ENCODE results near the gene UBAC1.

The UBAC1 gene

GRCh38 chr9:136007276-136007933 is 46.2 kb upstream of the UBAC1 start:
- no peak for TF ChIP-seq CTCF (IDR thresholded peaks at IDR 0.05; ENCODE audit: control insufficient read depth, extremely low read depth, insufficient read depth)
- no peak for DNase-seq (ENCODE audit: low read depth)
- H3K4me3 ChIP-seq (ENCODE audit: low read depth, low read length): no peak overlapping the region

GRCh38 chr9:136006169-136006568 is 45.0 kb upstream of the UBAC1 start:
- no peak overlapping the region for H3K4me3 ChIP-seq (ENCODE audit: low read depth, low read length)
- DNase-seq (ENCODE audit: low read depth): no peak
- TF ChIP-seq CTCF (IDR thresholded peaks at IDR 0.05; ENCODE audit: control insufficient read depth, extremely low read depth, insufficient read depth): no peak

GRCh38 chr9:136004712-136005111 is 43.5 kb upstream of the UBAC1 start:
- DNase-seq (ENCODE audit: low read depth): no peak
- TF ChIP-seq CTCF (IDR thresholded peaks at IDR 0.05; ENCODE audit: control insufficient read depth, extremely low read depth, insufficient read depth): no peak
- no peak overlapping the region for H3K4me3 ChIP-seq (ENCODE audit: low read depth, low read length)

GRCh38 chr9:136004219-136004618 is 43.0 kb upstream of the UBAC1 start:
- TF ChIP-seq CTCF (IDR thresholded peaks at IDR 0.05; ENCODE audit: control insufficient read depth, extremely low read depth, insufficient read depth): no peak
- DNase-seq (ENCODE audit: low read depth): no peak
- no peak overlapping the region for H3K4me3 ChIP-seq (ENCODE audit: low read depth, low read length)

- TF ChIP-seq CTCF (IDR thresholded peaks at IDR 0.05; ENCODE audit: control insufficient read depth, extremely low read depth, insufficient read depth): no peak
- no peak overlapping the region for H3K4me3 ChIP-seq (ENCODE audit: low read depth, low read length)
- DNase-seq (ENCODE audit: low read depth): no peak
Observed at GRCh38 chr9:136003411-136004218, 42.4 kb upstream of the UBAC1 start.

- no peak overlapping the region for H3K4me3 ChIP-seq (ENCODE audit: low read depth, low read length)
- no peak for DNase-seq (ENCODE audit: low read depth)
- TF ChIP-seq CTCF (IDR thresholded peaks at IDR 0.05; ENCODE audit: control insufficient read depth, extremely low read depth, insufficient read depth): no peak
Observed at GRCh38 chr9:136002881-136003280, 41.7 kb upstream of the UBAC1 start.

Measured in LNCaP clone FGC (cell line).